ENCODE results near the gene KRTAP10-1.

The KRTAP10-1 gene

GRCh38 chr21:44502171-44502958 is 37.6 kb downstream of the KRTAP10-1 start:
- no peak for DNase-seq

DNA sequence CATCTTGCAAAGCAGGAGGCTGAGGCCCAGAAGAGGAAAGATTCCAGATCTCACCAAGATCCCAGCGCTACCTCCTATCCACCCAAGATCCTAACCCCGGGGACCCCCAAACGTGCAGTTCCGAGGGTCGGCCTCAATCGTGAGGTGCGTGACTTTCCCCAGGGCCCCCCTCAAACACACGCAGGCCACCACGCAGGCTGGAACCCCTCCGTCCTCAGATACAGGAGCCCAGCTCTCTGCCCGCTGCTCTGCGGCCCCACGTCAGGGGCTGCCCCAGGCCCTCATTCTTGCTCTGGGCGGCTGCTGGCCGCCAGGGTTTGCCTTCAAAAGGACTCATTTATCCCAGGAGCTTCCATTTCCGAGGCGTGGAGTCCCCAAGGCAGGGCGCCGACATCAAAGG is 39.9 kb downstream of the KRTAP10-1 start:
- DNase-seq: no peak

- no peak for DNase-seq
These were observed 40.4 kb downstream of the KRTAP10-1 start for GRCh38 chr21:44499631-44500030.

GRCh38 chr21:44499211-44499560 is 40.8 kb downstream of the KRTAP10-1 start:
- no peak for DNase-seq

- DNase-seq: no peak
These were observed 41.5 kb downstream of the KRTAP10-1 start for GRCh38 chr21:44498280-44499210.

DNA sequence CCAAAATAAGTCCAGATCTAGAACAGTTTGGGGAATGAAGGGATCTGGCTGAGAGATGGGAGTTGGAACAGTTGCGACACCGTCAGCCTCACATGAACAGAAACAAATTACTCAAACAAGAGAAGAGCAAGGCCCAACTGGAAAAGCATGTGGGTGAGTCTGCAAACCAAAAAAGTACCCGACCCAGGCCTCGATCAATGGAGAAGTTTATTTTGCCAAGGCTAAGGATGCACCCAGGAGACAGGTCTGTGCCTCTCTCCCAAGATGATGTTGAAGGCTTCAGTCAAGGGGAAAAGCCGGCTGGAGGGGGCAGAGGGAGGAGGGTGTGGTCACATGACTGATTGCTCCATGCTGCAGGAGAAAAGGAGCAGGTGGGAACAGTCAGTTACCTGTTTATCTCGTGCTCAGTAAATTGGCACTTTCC is 42.3 kb downstream of the KRTAP10-1 start:
- no peak for DNase-seq

DNA sequence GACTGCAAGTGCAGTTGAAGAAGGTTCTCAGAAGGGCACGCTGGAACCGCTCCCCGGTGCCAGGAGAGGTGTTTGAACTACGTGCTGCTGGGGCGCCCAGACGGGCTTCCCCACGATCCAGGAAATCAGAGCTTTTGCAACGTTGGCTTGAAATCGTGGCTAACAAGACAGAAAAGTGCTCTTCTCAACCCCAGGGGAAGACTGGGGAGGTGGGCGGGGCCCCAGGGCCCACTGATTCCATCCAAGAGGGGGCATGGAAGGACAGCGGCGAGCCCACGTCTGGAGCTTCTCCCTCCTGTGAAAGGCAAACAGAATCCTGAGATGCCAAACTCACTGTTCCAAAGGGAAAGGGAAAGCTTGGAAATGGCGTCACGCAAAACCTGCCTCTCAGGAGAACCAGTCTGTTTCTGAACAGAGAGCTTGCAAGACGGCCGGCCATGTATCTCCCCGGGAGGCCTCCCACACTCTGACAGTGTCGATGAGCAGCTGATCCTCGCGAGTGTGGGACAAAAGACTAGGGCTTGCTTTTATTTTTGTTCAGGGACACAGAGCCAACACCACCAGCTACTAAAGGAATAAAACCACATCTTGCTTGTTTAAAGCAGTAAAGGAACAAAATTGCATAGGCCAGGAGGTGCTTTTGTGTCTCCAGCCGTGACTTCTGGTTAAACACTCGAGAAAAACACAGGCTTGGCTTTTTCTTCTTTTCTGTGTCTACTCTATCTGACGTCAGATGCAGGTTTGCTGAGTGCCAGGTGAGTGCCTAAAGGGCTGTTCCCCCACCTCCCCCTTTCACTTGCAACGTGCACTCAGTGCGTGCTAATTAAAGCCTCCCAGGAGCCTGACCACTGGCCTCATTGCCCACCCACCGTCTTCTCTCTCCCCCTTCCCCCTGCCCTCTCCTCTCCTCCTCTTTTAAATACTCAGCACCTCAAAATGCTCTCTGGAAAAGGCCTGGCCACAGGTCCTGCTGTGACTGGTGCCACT is 43.1 kb downstream of the KRTAP10-1 start:
- no peak for DNase-seq

DNA sequence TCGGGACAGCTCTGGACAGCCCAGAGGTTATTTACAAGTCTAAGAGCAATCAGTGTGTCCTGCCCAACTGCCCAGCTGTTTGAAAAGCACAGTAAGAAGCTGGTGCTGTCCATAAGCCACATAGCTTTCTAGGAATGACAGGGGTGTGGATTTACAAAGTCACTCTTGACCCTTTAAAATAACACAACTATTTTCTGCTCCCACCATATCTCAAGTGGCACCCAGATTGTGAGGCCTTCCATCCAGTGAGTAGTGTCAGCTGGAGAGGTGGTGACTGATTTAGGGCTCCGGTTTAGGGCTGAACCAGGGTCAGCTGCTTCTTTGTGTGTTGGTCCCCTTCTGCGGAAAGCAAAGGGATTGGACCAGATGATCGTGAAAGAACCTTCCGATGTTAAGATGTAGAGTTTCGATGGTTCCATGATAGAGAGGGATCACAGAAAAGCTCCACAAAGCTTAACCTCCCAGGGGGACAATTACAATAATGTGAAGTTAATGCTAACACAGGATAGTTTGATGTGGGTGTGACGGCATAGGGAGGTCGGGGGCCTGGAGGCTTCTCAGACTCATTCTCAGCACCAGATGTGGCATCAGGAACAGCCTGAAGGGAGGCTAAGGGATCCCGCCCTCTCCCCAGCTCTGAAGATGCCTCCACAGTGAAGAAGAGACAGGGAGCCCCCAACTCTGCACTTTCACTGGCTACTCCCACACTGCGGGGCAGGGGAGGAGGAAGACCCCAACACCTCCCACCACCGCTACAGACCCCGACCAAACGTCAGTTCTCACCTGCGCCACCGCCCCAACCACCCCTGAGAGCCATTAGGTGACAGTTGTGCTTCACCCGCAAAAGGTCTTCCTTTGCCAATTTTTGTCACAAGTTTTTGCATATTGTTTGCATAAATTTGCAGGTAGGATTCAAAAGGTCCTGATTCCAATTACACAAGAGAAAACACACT is 44.1 kb downstream of the KRTAP10-1 start:
- DNase-seq: no peak

GRCh38 chr21:44494956-44495355 is 45.0 kb downstream of the KRTAP10-1 start:
- DNase-seq: no peak

DNA sequence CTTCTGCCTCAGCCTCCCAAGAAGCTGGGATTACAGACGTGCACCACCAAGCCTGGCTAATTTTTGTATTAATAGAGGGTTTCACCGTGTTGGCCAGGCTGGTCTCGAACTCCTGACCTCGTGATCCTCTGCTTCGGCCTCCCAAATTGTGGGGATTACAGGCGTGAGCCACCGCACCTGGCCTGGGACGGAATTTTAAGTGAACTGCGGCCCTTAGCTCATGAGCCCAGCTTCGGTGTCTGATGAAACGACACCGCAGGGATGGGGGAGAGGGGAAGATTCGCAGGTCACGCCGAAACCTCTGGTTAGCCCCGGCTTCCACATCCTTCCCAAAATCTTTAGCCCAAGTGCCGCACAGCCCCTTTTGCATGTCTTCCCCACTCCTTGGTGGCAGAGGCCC is 45.6 kb downstream of the KRTAP10-1 start:
- DNase-seq: no peak

DNA sequence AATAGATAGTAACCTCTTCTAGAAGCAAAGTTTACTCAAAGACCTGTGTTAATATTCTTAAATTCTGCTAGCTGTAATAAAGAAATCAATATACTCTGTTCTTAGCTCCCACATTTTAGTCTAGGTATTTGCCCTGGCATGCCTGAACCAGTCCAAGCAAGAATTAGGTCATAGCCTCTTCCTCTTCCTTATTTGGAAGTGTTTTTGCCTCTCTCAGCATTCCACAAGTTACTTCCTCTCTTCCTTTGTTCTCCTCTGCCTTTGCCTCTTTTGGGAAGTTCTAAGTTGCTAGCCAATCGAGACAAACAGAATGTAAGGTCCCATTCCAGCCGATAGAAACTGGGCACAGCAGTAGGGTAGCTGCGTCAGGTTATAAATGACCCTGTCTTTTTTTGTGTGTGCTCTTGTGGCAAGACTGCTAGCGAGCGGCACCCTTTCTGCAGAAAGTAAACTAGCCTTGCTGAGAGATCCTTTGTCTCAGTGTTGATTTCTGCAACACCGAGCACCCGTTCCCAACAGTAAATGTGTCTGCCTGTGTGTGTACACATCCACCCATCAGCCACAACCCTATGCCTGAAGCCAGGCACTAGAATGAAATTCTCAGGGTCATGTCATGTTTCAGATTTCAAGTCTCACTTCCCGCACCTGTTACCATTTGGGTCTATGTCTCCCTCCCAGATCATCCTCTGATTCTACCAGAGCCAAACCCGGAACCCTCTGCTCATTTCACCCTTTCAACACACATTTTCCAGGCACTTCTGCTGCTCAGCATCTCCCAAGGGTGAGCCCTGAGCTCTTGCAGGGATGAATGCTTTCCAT is 47.2 kb downstream of the KRTAP10-1 start:
- DNase-seq: no peak

DNA sequence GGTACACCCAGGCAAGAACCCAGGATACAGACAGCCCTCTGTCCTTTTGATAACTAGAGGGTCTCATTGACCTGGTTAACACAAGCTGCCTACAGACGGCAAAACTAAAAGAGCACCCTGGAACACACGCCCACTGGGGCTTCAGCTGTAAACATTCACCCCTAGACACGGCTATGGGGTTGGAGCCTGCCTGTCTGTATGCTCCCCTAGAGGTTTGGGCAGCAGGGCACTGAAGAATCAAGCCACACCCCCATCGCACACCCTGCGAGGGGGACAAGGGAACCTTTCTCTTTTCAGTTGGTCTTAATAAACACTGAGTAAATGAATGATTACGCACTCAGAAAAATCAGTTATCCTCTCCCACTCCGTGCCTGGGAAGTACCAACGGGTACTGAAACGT is 49.2 kb downstream of the KRTAP10-1 start:
- DNase-seq: no peak

GRCh38 chr21:44490405-44490804 is 49.6 kb downstream of the KRTAP10-1 start:
- DNase-seq: no peak

- no peak for DNase-seq
These were observed 50.0 kb downstream of the KRTAP10-1 start for GRCh38 chr21:44489962-44490361.

Data from fibroblast of skin of scalp (primary cell).